Lung (tissue), 12 donors: ENCODE measurements around the gene FANCC. TPM values are rescaled to one million over a fixed set of nuclear protein-coding genes. Genes with fewer than 3 reads are reported as not detected.

Experiments
- ATAC-seq: fragments of 200-7000 bp; cut with Tn5 transposase; one replicate; pipeline ENCODE4 v1.9.1; 2020; ENCODE audit warnings: moderate number of reproducible peaks; ENCODE audit not compliant: insufficient read depth, low FRiP score
- DNase-seq, 3 donors: peaks; one replicate each; pipeline ENCODE4 v3.0.0-alpha.2; 2013 to 2017
- H3K27ac ChIP-seq, 2 donors: one replicate each; pipeline ENCODE4 v1.5.1; 2013; ENCODE audit warnings: mild to moderate bottlenecking in 2 of 2, moderate library complexity in 2 of 2, control low read depth in 1 of 2, inconsistent platforms in 1 of 2, low read depth in 1 of 2, low read length in 1 of 2
- H3K27me3 ChIP-seq, 3 donors: one replicate each; pipeline ENCODE4 v1.5.1; 2013; ENCODE audit warnings: low read length in 2 of 3; ENCODE audit not compliant: control insufficient read depth in 3 of 3, insufficient read depth in 3 of 3
- H3K36me3 ChIP-seq, 4 donors: one replicate each; pipeline ENCODE4 v1.5.1; 2013; ENCODE audit warnings: low read length in 4 of 4, mild to moderate bottlenecking in 1 of 4, moderate library complexity in 1 of 4; ENCODE audit not compliant: control insufficient read depth in 4 of 4, insufficient read depth in 4 of 4
- H3K4me1 ChIP-seq, 5 donors: one replicate each; pipeline ENCODE4 v1.5.1; 2013; ENCODE audit warnings: low read length in 5 of 5, mild to moderate bottlenecking in 2 of 5, moderate library complexity in 1 of 5; ENCODE audit not compliant: control insufficient read depth in 5 of 5, insufficient read depth in 5 of 5
- H3K4me3 ChIP-seq: one replicate; pipeline ENCODE4 v1.5.1; 2013; ENCODE audit warnings: mild to moderate bottlenecking, control low read depth, moderate library complexity
- H3K9ac ChIP-seq, 2 donors: one replicate each; pipeline ENCODE4 v1.5.1; 2013; ENCODE audit warnings: low read length in 2 of 2, control low read depth in 1 of 2; ENCODE audit not compliant: insufficient read depth in 1 of 2
- H3K9me3 ChIP-seq, 4 donors: one replicate each; pipeline ENCODE4 v1.5.1; 2013; ENCODE audit warnings: low read length in 3 of 4, mild to moderate bottlenecking in 1 of 4, moderate library complexity in 1 of 4; ENCODE audit not compliant: control insufficient read depth in 4 of 4, insufficient read depth in 3 of 4
- CTCF ChIP-seq: IDR thresholded peaks from 2 replicates; pipeline ENCODE4 v1.5.1; 2012; ENCODE audit warnings: mild to moderate bottlenecking; ENCODE audit errors: control extremely low read depth, extremely low read depth
- WGBS, 2 donors: extraction: QIAGEN DNeasy Blood & Tissue Kit; methylation state at CpG; one replicate each; pipeline ENCODE4 v1.1.7; 2013; 5-methylcytosine and 5-hydroxymethylcytosine counted together
- polyA plus RNA-seq, 2 donors: library from polyadenylated mRNA; stranded (reverse); fragments of 200-250 nt; gene quantifications; one replicate each; pipeline ENCODE4 v1.2.1, GENCODE V29; 2013
- total RNA-seq, 2 donors: library from RNA; depleted of rRNA in 1 of 2; stranded (reverse); fragments of >200 nt in 1 of 2; gene quantifications; one replicate each; pipeline ENCODE4 v1.2.1, GENCODE V29; 2014 to 2021
- donor health status: control.
- donor health status: control.
- donor health status: Bipolar disorder and iron deficiency.
- donor health status: healthy.
- donor health status: DM: yes; HTN: yes; CAD: no.

The FANCC gene
- total and polyA plus RNA-seq, 4 donors = 4.4 to 20.0 (median 8.7) TPM

DNA sequence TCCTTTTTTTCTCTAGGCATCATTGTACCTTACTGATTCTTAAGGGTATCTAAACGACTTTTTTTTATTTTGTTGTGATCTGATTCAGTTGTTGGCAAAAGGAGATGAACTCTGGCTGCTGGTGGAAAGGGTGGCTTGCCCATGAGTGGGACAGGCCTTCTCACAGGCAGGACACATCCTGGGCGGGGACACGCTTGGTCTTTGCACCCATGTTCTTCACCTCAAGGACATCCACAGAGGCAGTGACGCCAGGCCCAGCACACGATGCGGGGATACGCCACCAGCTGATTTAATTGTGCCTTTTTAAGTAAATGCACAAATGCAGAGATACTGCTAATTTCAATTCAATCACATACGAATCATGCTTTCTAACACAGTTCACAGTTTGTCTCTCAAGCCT is 208.1 kb downstream of the FANCC start:
- H3K27ac ChIP-seq = no peak overlapping the region

GRCh38 chr9:95108777-95109176 is 208.7 kb downstream of the FANCC start:
- DNase-seq (no peak), ATAC-seq (no peak)
- Histone ChIP-seq H3K36me3 (peaks cover 5 to 33% (median 19%) of the 10 kb centered on the region in 4 donors), H3K27me3 (no peaks in the 10 kb centered on the region), H3K9ac (no peak overlapping the region), H3K27ac (no peak overlapping the region), H3K4me3 (no peak overlapping the region), H3K9me3 (no peaks in the 10 kb centered on the region), H3K4me1 (peaks cover 0 to 13% (median 2%) of the 10 kb centered on the region in 5 donors)
- 95 to 97% methylated on average over 5 of the region's 5 CpGs for WGBS, 2 donors
- no peak for TF ChIP-seq CTCF

More for the DNA sequence above, 208.1 kb downstream of the FANCC start:
- Histone ChIP-seq H3K9ac (no peak overlapping the region), H3K9me3 (no peaks in the 10 kb centered on the region), H3K4me3 (no peak overlapping the region), H3K4me1 (peaks cover 0 to 13% (median 2%) of the 10 kb centered on the region in 5 donors), H3K27me3 (no peaks in the 10 kb centered on the region), H3K36me3 (peaks cover 5 to 28% (median 21%) of the 10 kb centered on the region in 4 donors)
- 91 to 96% methylated on average over 8 of the region's 8 CpGs for WGBS, 2 donors
- ATAC-seq (no peak), DNase-seq (no peak)
- TF ChIP-seq CTCF = no peak

GRCh38 chr9:95107976-95108375 is 209.5 kb downstream of the FANCC start:
- Histone ChIP-seq H3K27ac (no peak overlapping the region), H3K9ac (no peak overlapping the region), H3K27me3 (no peaks in the 10 kb centered on the region), H3K9me3 (no peaks in the 10 kb centered on the region), H3K4me3 (no peak overlapping the region), H3K4me1 (peaks cover 0 to 13% (median 7%) of the 10 kb centered on the region in 5 donors), H3K36me3 (peaks cover 5 to 31% (median 16%) of the 10 kb centered on the region in 4 donors)
- DNase-seq (no peak), ATAC-seq (no peak)
- 90 to 91% methylated on average over 14 of the region's 14 CpGs for WGBS, 2 donors
- TF ChIP-seq CTCF = no peak
